Sigmoid colon (tissue), 4 donors: Measurements from ENCODE around the gene ARL11.

Experiments
- CTCF ChIP-seq, 4 experiments: fragments of 450-650 bp in 3 of 4; fragments of 200-600 bp in 1 of 4; IDR thresholded peaks; one replicate each; pipeline ENCODE4 v1.5.1; 2016 to 2019; ENCODE audit warnings: antibody characterized with exemption in 4 of 4, mild to moderate bottlenecking in 3 of 4, moderate library complexity in 2 of 4
- EP300 ChIP-seq, 4 donors: sonication (generic); formaldehyde crosslinking; IDR thresholded peaks; one replicate each; pipeline ENCODE4 v1.6.1; 2017; ENCODE audit warnings: antibody characterized with exemption in 4 of 4
- POLR2A ChIP-seq, 2 donors: fragments of 450-650 bp; IDR thresholded peaks; one replicate each; pipeline ENCODE4 v1.6.1; 2016; ENCODE audit warnings: antibody characterized with exemption in 2 of 2, mild to moderate bottlenecking in 2 of 2, moderate library complexity in 2 of 2
- POLR2AphosphoS5 ChIP-seq, 4 donors: sonication (generic); formaldehyde crosslinking; IDR thresholded peaks; one replicate each; pipeline ENCODE4 v1.6.1; 2017; ENCODE audit warnings: antibody characterized with exemption in 4 of 4

- TF ChIP-seq POLR2A (IDR thresholded peaks at IDR 0.05) (no peak), CTCF (IDR thresholded peaks at IDR 0.05) (no peak), EP300 (IDR thresholded peaks at IDR 0.05) (no peak), POLR2AphosphoS5 (IDR thresholded peaks at IDR 0.05) (no peak)
Measured at GRCh38 chr13:49629196-49629938, 1.1 kb downstream of the ARL11 start.
